NCI-H2196 (cell line): ENCODE data around the gene RIPOR1.

Experiments
- DNase-seq: peaks from one replicate; lab custom pipeline; 2025; ENCODE audit not compliant: unreplicated experiment; lab: John Stamatoyannopoulos, UW

RIPOR1 gene

DNA sequence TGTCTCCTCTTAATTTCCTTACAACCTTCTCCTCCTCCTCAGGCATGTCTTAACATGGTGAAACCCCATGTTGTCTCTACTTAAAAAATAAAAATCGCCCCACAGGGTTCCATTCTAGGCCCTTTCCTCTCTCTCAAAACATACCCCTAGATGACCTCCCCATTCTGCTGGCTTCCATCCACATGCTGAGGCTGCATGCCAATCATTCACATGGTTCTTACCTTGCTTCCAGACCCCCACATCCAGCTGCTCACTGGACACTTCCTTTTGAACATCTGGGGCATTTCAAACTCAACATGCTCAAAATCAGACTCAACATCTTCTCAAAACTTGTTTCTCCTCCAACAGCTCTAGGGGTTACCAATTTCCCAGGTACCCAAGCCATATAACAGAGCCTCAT, 21.3 kb downstream of the RIPOR1 start:
- no peak for DNase-seq

DNA sequence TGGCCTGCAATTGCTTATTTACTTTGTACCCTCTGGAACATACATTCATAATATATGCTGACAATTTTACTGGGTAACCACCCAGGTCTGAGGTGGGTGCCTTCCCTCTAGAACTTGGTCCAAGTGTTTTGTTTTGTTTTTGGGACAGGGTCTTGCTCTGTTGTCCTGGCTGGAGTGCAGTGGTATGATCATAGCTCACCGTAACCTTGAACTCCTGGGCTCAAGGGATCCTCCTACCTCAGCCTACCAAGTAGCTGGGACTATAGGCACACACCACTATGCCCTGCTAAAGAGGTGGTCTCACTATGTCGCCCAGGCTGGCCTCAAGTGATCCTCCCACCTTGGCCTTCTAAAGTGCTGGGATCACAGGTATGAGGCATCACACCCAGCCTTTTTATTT, 22.5 kb downstream of the RIPOR1 start:
- no peak for DNase-seq

DNA sequence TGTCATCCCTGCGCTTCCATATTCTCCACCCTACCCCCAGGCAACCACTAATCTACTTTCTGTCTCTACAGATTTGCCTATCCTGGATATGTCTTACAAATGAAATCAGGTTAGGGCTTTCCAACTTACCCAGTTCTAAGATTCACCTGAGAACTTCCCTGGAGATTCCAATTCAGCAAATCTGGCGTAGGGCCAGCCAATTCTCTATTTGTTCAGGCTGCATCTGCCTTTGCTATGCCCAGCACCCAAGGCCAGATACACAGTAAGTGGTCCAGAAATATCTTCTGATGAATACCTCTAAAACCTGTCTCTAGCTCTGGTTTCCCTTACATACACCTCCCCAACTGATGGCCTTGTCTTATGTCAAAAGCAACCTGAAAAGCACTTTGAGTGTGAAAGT, 23.3 kb downstream of the RIPOR1 start:
- DNase-seq, result no peak

DNA sequence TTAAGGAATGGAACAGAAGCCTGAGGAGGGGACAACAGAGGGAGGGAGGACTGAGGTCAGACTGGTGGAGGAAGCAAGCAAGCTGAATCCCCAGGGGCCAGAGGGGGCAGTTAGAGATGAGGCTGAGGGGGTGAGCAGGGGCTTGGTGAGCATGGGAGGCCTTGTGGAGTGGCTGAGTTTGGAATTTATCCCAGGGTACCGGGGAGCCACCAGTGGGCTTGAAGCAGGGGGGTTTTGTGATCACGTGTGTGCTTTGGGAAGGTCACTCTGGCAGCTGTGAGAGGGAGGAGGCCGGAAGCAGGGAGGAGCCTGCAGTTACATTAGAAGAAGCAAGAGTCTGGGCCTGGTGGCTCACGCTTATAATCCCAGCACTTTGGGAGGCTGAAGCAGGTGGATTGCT, 23.8 kb downstream of the RIPOR1 start:
- DNase-seq, result no peak

DNA sequence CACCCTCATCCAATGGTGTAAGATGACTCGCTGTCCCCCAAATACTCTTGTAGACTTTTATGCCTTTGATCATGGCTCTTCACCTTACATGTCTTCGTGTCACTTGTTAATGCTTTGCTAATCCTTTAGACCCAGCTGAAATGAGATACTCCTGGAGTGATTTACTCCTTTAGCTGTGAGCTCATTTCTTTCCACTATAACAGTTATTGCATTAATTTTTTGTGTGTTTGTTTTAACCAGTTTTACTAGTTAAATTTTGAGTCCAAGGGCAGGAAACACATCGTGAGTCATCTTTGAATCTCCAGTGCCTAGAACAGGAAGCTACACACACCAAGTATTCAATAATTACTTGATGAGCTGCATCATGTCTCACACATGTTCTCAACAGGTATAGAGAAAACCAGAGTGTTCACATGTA, 27.2 kb downstream of the RIPOR1 start:
- no peak for DNase-seq

DNA sequence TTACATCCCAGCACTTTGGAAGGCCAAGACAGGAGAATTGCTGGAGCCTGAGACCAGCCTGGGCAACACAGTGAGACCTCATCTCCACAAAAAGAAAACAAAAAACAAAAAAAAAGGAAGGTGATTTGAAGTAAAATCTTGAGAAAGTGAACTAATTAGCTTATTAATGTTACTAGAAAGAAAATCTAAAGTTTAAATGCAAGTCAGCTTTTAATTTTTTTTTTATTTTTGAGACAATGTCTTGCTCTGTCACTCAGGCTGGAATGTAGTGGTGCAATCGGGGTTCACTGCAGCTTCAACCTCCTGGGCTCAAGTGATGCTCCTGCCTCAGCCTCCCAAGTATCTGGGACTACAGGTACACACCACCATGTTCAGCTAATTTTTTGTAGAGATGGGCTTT, 30.2 kb downstream of the RIPOR1 start:
- no peak for DNase-seq

DNA sequence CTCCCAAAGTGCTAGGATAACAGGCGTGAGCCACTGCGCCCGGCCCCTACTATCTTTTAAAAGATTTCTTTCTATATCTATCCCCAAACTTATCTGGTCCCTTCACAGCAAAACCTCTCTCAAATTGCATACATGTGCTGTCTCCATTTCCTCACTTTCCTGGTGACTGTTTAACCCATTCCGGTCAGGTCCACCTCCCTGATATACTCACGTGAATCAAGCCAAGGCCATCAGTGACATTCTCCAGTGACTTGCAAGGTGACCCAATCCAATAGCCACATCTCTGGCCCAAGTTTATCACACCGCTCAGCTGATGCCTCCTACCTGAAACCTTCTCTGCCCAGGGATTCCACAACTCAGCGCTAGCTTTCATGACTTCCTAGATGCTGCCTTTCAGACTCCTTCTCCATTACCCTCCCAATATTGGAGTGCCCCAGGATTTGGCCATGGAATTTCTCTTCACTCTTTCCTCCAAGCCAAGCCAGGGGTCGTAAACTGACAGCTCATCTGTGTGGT, 32.3 kb downstream of the RIPOR1 start:
- DNase-seq, result no peak

DNA sequence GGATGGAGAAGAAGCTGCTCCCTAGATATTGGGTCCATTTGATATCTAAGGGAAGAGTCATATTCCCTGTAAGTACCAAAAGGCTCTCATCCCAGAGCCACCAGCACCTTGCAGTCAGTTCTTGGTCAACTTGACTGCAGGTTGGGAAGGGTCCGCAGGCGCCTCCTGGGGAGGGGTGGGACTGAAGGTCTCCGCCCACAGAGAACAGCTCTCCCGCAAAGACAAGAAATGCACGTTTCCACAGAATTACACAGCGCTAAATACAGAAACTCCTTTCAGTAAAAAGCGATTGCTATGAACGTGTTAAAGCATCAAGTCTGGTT, 32.8 kb downstream of the RIPOR1 start:
- DNase-seq, result no peak

DNA sequence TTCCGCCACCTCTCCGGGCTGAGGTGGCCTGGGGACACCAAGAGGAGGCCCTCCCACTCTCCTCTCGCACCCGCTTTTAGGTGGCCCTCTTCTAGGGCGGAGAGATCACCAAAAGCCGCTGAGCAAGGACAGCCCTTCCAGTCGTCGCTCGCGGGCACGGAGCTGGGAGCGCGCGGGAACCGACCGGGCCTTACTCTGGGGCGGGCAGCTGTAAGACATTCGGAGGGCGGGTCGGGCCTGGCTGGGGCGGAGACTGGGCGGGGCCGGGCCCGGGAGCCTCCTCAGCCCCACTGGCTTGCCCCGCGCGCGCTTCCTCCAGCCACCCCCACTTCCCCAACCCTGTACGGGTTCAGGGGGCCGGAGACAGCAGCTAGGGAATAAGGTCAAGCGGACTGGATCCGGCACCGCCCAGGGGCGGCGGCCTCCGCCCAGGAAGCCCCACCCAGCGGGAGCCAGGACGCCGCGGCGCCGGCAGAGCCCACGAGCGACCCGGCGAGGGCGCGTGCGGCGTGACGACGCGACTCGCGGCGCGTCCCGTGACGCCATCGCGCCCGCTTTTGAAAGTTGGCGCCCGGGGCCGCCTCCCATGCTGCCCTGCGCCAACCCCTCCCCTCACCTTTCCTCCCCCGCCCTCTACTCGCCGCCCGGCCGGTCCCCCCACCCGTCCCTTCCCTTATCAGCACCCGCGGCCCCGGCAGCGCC, 33.3 kb downstream of the RIPOR1 start:
- DNase-seq, result peak; percentile 88

DNA sequence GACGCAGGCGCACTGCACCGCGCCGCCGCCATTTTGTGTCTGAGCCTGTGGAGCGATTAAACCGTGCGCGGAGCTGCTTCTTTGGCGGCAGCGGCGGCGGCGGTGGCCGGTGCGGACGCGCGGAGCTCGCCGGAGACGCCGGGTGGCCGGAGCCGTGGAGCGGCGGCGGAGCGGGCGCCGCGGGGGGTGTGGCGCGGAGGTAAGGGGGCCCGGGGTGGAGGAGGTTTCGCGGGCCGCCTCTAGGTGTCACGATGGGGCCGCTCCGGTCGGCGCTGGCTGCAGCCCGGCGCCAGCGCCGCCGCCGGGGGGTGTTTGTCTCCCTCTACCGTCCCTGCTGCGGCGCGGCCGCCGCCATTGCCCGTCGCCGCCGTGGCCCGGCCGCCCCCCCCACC, 33.9 kb downstream of the RIPOR1 start, which contains the start of gene CTCF:
TSS of gene CTCF (plus strand) at position 1 of the 392 bp plus-strand sequence. CDS start 48,307 bp downstream, outside the sequence.
- DNase-seq, result peak; percentile 67

DNA sequence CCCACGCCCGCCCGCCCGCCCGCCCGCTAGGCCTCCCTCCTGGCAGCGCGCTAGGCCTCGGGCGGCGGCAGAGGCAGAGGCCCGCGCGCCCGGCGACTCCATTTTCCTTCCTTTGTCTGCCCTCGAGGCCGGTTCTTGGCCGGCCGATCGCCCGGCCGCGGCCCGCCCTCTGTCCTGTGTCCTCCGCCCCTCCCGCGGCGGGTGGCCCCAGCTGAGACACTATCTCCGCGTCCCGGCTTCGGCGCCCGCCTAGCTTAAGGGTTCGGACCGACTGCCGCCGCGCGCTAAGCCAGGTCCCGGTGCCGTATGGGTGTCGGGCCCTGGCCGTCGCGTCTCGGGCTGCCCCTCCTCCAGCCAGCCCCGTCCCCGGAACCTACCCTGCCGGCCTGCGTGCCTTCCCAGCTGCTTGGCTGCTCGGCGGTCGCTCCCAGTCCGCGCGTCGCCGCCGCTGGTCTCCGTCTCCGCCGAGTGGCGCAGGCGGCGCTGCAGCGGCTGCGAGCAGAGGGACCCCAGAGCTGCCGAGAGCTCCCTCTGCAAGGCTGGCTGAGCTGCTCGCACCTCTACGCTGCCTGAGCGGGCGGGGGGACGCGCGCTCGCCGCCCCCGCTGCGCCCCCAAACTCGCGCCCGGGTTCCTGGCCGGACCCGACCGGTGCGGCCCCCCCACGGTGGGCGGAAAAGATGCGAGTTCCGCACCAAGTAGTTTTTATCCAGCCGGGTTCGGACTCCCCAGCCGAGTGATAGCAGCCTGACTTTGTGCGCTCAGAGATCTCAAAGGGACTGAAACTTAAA, 34.5 kb downstream of the RIPOR1 start:
- DNase-seq, result no peak

DNA sequence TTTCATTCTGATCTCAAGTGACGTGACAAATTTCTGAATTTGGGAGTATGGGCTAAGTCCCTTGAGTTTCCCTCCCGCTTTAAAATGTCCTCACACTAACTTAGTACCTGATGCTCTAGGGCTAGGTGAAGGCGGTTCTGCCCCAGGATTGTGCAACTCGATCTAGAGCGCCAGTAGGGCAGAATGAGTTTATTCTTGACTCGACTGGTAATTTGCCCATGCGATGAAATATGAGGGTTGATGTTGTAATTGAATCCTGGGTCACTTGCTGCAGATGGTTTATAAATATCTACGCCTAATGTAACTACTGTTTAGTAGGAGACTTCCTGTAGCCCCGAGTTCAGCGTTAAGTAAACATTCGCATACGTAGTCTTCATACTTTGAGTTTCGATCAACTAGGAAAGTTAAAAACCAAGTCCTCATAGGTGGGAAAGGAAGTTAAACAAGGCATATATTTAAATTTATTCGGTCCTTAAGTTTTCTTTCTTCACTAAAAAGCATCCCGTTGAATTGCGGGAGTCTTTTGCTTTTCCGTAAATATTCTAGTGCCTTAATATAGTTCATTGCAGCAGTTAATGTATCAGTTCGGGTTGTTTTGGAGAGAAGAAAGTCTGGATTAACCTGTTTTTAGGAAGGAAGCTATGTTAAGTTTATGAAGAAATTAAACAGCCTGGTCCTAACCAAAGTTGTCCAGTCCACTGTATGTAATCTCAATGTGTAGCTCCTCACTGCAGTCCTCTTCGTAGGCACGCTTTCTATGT, 35.3 kb downstream of the RIPOR1 start:
- DNase-seq, result no peak

DNA sequence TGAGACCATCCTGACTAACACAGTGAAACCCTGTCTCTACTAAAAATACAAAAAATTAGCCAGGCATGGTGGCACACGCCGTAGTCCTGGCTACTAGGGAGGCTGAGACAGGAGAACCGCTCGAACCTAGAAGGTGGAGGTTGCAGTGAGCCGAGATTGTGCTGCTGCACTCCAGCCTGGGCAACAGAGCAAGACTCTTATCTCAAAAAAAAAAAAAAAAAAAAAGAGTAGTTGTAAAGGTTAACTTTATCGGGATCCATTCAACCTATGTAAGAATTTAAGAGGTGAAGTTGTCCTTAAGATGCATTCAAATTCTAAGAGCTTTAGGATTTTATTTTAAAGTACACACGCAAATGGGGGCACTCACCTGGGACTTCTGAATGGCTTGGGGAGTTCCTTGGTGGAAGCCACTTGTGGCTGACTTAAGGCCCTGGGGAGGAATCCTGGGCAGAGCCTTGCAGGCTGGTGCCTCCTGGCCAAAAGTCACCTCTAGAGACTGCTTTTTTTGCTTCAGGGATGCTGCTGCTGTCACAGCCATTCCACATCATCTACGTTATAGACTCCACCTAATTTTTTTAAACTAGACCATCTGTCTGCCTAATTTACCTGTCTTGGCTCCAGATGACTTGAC, 37.0 kb downstream of the RIPOR1 start:
- no peak for DNase-seq

DNA sequence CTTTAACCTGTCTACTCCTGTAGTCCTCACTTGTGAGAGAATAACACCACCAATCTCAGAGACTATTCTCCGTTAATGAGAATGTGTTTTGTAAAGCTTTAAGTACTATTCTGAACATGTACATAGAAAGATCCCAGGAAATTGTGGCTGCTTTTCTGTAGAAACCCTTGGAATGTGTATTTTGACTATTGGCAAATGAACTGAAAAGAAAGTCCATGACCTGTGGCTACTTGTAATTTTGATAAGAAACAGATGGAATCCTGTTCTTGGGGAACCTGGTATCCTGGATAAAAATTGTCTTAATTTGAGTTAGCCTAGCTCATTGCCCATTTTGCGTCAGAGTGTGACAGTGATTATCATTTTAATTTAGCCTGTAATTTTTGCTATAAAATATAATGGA, 42.8 kb downstream of the RIPOR1 start:
- no peak for DNase-seq

DNA sequence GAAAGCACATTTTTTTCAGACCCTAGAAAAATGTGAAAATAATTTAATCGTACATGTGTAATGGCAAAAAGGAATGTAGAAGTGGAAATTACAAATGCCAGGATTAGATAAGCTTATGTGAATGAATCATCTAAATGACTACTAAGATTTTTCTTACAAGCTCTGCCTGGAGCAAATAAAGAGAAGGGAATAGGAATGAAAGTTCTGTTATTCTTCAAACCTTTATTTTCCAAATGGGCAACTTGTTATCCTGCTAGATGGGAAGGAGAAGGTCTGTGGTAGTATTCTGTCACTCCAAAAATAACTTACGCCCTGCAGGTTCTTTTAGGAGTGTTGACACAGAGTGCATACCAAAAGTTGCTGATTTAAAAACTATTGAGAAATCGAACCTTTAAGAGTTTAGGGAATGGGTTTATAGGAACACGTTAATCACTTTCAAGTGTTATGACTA, 43.4 kb downstream of the RIPOR1 start:
- DNase-seq, result no peak

DNA sequence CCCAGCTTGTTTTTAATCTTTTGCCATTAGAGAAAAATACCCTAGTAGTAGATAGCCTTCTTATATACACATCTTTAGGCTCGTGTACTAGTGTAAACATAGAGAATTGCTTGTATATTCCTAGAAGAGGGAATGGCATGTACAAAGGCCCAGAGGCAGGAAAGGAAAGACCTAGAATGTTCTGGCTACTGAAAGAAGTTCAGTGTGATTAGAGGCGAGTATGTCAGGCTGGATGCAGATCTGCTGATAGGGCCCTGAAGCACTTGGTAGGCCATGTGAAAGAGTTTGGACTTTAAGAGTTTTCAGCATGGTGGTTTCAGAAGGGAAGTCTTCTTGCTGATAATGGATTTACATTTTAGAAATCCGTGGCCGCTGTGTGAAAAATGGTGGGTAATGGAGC, 51.1 kb downstream of the RIPOR1 start:
- no peak for DNase-seq

DNA sequence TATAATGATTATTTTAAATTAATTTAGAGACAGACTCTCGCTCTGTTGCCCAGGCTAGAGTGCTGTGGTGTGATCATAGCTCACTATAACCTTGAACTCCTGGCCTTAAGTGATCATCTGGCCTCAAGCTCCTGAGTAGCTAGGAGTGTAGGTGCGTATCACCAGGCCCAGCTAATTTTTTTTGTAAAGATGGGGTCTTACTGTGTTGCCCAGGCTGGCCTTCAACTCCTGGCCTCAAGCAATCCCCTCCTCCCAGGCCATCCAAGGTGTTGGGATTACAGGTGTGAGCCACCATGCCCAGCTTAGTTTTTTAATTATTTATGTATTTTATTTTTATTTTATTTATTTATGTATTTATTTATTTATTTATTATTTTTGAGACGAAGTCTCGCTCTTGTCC, 51.6 kb downstream of the RIPOR1 start:
- DNase-seq, result no peak

DNA sequence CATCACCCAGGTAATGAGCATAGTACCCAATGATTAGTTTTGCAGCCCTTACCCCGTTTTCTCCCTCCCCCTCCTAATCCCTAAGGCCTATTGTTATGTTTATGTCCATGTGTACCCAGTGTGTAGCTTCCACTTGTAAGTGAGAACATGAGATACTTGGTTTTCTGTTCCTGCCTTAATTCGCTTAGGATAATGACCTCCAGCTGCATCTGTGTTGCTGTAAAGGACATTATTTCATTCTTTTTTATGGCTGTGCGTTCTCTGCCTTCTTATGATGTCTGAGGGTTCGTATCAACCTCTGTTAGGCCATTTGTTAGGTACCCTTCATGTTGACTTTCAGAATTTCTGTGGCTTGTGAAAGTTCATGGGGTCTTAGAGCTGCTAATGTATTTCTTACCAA, 64.7 kb downstream of the RIPOR1 start:
- no peak for DNase-seq

DNA sequence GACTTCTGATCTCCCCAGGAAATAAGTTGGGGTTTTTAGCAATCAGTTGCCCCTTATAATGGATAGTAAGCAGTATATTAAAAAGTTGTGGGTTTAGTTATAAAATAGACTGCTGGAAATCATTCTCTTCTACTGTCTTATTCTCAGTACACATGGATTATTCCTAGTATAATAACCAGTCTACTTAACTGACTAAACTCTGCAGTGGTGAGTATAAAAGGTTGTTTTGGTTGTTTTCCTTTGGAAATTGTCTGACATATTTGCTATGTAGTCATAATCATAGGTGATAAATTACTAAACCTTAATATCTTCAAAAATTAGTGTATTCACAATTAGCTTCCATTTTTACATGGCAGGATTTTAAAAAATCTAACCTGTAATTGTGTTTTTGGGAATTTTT, 65.1 kb downstream of the RIPOR1 start:
- no peak for DNase-seq

DNA sequence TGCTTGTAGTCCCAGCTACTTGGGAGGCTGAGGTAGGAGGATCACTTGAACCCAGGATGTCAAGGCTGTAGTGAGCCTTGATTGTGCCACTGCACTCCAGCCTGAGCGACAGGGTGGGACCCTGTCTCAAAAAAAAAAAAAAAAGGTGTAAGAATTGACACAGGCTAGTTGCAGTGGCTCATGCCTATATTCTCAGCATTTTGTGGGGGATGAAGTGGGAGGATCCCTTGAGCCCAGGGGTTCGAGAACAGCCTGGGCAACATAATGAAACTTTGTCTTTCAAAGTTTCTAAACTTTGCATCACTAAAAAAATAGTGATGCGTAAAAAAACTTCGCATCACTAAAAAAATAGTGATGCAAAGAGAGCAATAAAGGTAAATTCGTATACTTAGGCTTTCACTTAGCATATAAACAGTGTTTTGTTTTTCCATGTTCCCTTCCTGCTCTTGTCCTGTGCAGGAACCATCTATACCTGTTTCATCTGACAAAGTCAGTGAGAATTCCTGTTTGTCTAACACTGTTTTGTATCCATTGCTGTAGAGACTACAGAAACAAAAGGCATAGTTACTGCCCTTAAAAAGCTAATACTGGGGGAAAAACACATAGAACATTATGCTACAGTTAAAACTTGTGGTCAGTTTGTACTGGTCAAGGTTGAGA, 65.8 kb downstream of the RIPOR1 start:
- DNase-seq, result no peak

DNA sequence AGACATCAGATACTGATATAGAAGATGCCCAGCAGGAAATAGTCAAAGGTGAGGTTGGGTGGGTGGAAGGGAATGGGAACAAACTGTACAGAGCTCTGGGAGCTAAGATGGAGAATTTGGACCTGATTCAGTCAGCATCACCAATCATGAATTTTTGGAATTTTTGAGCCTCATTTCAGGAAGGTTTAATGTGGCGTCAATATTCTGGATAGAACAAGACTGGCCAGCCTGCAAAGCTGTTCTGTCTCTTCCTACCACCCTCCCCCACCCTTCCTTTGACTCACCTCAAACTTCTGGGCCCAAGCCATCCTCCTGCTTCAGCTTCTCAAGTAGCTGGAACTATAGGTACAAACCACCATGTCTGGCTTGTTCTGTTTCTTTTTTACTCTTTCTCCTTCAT, 66.3 kb downstream of the RIPOR1 start:
- no peak for DNase-seq
